Uterus (tissue), 2 donors: ENCODE results near the gene GRK2.

ENCODE experiments used
- CTCF ChIP-seq, 4 experiments: fragments of 200-600 bp in 2 of 4; fragments of 450-650 bp in 2 of 4; sonication (generic) in 2 of 4; IDR thresholded peaks; one replicate each; pipeline ENCODE4 v1.5.1; 2016 to 2019; ENCODE audit warnings: antibody characterized with exemption in 4 of 4, mild to moderate bottlenecking in 2 of 4, moderate library complexity in 1 of 4
- POLR2A ChIP-seq, 2 donors: fragments of 450-650 bp; IDR thresholded peaks; one replicate each; pipeline ENCODE4 v1.6.1; 2016; ENCODE audit warnings: antibody characterized with exemption in 2 of 2, mild to moderate bottlenecking in 1 of 2, moderate library complexity in 1 of 2

- no peak for TF ChIP-seq CTCF (IDR thresholded peaks at IDR 0.05)
- no peak for TF ChIP-seq POLR2A (IDR thresholded peaks at IDR 0.05)
Measured at GRCh38 chr11:67315325-67315909, 49.1 kb downstream of the GRK2 start.
